Measurements from ENCODE around the gene EIF2AK3.
A peak's percentile ranks its signal among the peaks of the same experiment; 100 is the strongest.
"Not testable (repeated sequence)": the region's sequence is repeated elsewhere in the genome, so short reads cannot be mapped to it uniquely, and the experiment has no call there.

EIF2AK3 gene

GRCh38 chr2:88627856-88628570 lies 749 bp upstream of the EIF2AK3 start:
- peak; percentile 26 to 94 for DNase-seq (ENCODE audit: low read depth in 1 of 2, low spot score in 1 of 2)
- no peak for TF ChIP-seq JUND (IDR thresholded peaks at IDR 0.05; ENCODE audit: low read depth)
- in situ Hi-C loops (cut with HindIII; ENCODE audit: low pct_unique_long_range_greater_than_20kb, low sequenced_read_pairs) = no loop called here

GRCh38 chr2:88626171-88627054 lies 851 bp downstream of the EIF2AK3 start:
- in situ Hi-C loops (cut with HindIII; ENCODE audit: low pct_unique_long_range_greater_than_20kb, low sequenced_read_pairs) = no loop called here
- no peak for TF ChIP-seq JUND (IDR thresholded peaks at IDR 0.05; ENCODE audit: low read depth)
- DNase-seq (ENCODE audit: low read depth in 1 of 2, low spot score in 1 of 2) = peak in 1 of 2 experiments; percentile 3

- in situ Hi-C loops (cut with HindIII; ENCODE audit: low pct_unique_long_range_greater_than_20kb, low sequenced_read_pairs) = no loop called here
- no peak for DNase-seq (ENCODE audit: low read depth in 1 of 2, low spot score in 1 of 2)
- no peak for TF ChIP-seq JUND (IDR thresholded peaks at IDR 0.05; ENCODE audit: low read depth)
Measured at GRCh38 chr2:88624477-88624876, 2.8 kb downstream of the EIF2AK3 start.

- DNase-seq (ENCODE audit: low read depth in 1 of 2, low spot score in 1 of 2); in situ Hi-C loops (cut with HindIII; ENCODE audit: low pct_unique_long_range_greater_than_20kb, low sequenced_read_pairs): not testable (repeated sequence)
Measured at GRCh38 chr2:88623831-88624465, 3.3 kb downstream of the EIF2AK3 start.

GRCh38 chr2:88622307-88622706 lies 5.0 kb downstream of the EIF2AK3 start:
- TF ChIP-seq JUND (IDR thresholded peaks at IDR 0.05; ENCODE audit: low read depth) = no peak
- in situ Hi-C loops (cut with HindIII; ENCODE audit: low pct_unique_long_range_greater_than_20kb, low sequenced_read_pairs) = no loop called here
- DNase-seq (ENCODE audit: low read depth in 1 of 2, low spot score in 1 of 2) = no peak

- TF ChIP-seq JUND (IDR thresholded peaks at IDR 0.05; ENCODE audit: low read depth) = no peak
- DNase-seq (ENCODE audit: low read depth in 1 of 2, low spot score in 1 of 2) = no peak
- in situ Hi-C loops (cut with HindIII; ENCODE audit: low pct_unique_long_range_greater_than_20kb, low sequenced_read_pairs) = no loop called here
Measured at GRCh38 chr2:88621432-88621831, 5.8 kb downstream of the EIF2AK3 start.

- TF ChIP-seq JUND (IDR thresholded peaks at IDR 0.05; ENCODE audit: low read depth) = no peak
- no peak for DNase-seq (ENCODE audit: low read depth in 1 of 2, low spot score in 1 of 2)
- in situ Hi-C loops (cut with HindIII; ENCODE audit: low pct_unique_long_range_greater_than_20kb, low sequenced_read_pairs) = no loop called here
Measured at GRCh38 chr2:88620015-88620414, 7.2 kb downstream of the EIF2AK3 start.

GRCh38 chr2:88615822-88616221 lies 11.4 kb downstream of the EIF2AK3 start:
- DNase-seq (ENCODE audit: low read depth in 1 of 2, low spot score in 1 of 2) = no peak
- TF ChIP-seq JUND (IDR thresholded peaks at IDR 0.05; ENCODE audit: low read depth) = no peak
- in situ Hi-C loops (cut with HindIII; ENCODE audit: low pct_unique_long_range_greater_than_20kb, low sequenced_read_pairs) = no loop called here

GRCh38 chr2:88614497-88615157 lies 12.6 kb downstream of the EIF2AK3 start:
- no peak for TF ChIP-seq JUND (IDR thresholded peaks at IDR 0.05; ENCODE audit: low read depth)
- no peak for DNase-seq (ENCODE audit: low read depth in 1 of 2, low spot score in 1 of 2)
- in situ Hi-C loops (cut with HindIII; ENCODE audit: low pct_unique_long_range_greater_than_20kb, low sequenced_read_pairs) = no loop called here

GRCh38 chr2:88613921-88614320 lies 13.3 kb downstream of the EIF2AK3 start:
- in situ Hi-C loops (cut with HindIII; ENCODE audit: low pct_unique_long_range_greater_than_20kb, low sequenced_read_pairs) = no loop called here
- no peak for DNase-seq (ENCODE audit: low read depth in 1 of 2, low spot score in 1 of 2)
- TF ChIP-seq JUND (IDR thresholded peaks at IDR 0.05; ENCODE audit: low read depth) = no peak

GRCh38 chr2:88608184-88608583 lies 19.1 kb downstream of the EIF2AK3 start:
- TF ChIP-seq JUND (IDR thresholded peaks at IDR 0.05; ENCODE audit: low read depth) = no peak
- no peak for DNase-seq (ENCODE audit: low read depth in 1 of 2, low spot score in 1 of 2)
- in situ Hi-C loops (cut with HindIII; ENCODE audit: low pct_unique_long_range_greater_than_20kb, low sequenced_read_pairs) = no loop called here

- in situ Hi-C loops (cut with HindIII; ENCODE audit: low pct_unique_long_range_greater_than_20kb, low sequenced_read_pairs) = no loop called here
- no peak for TF ChIP-seq JUND (IDR thresholded peaks at IDR 0.05; ENCODE audit: low read depth)
Measured at GRCh38 chr2:88607416-88607815, 19.8 kb downstream of the EIF2AK3 start.

More at GRCh38 chr2:88607416-88607815, 19.8 kb downstream of the EIF2AK3 start:
- DNase-seq (ENCODE audit: low read depth in 1 of 2, low spot score in 1 of 2) = no peak

Data from T47D (cell line).